Measurements from ENCODE around the gene THUMPD2.
A peak's percentile ranks its signal among the peaks of the same experiment; 100 is the strongest.
"Not testable (repeated sequence)": the region's sequence is repeated elsewhere in the genome, so short reads cannot be mapped to it uniquely, and the experiment has no call there.

The THUMPD2 gene, protein sequence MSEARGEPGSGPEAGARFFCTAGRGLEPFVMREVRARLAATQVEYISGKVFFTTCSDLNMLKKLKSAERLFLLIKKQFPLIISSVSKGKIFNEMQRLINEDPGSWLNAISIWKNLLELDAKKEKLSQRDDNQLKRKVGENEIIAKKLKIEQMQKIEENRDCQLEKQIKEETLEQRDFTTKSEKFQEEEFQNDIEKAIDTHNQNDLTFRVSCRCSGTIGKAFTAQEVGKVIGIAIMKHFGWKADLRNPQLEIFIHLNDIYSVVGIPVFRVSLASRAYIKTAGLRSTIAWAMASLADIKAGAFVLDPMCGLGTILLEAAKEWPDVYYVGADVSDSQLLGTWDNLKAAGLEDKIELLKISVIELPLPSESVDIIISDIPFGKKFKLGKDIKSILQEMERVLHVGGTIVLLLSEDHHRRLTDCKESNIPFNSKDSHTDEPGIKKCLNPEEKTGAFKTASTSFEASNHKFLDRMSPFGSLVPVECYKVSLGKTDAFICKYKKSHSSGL

DNA sequence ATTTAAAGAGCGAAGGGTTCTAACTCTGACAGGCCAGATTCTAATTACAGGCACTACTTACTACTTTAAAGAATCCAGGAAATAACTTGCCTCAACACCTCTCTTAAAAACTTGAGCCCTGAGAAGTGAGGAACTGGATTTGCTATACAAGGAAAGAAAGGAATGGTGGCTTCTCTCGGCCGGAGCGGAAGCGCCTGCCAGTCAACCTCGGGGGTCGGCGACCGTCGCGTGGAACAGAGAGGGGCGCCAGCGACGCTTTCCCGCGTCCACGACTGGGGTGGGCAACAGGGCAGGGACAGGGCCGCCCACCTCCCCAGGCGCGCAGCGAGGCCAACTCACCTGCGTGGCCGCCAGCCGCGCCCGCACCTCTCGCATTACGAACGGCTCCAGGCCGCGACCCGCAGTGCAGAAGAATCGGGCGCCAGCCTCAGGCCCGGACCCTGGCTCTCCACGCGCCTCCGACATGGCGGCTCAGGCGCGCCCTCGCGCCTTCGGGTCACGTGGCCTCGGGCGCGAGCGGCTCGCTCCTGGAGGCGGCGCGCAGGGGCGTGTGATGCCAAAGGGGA lies at the start of gene THUMPD2:
TSS of gene THUMPD2 (minus strand) at position 484 of the 566 bp plus-strand sequence. CDS start at position 465, 19 bp downstream.
- DNase-seq (ENCODE audit: extremely low spot score, insufficient read length, low read depth), result peak; percentile 58
- FAIRE-seq, result peak; percentile 79

- DNase-seq (ENCODE audit: extremely low spot score, insufficient read length, low read depth), result no peak
- FAIRE-seq, result no peak
These were observed 42.8 kb upstream of the THUMPD2 start for GRCh38 chr2:39821871-39822270.

DNA sequence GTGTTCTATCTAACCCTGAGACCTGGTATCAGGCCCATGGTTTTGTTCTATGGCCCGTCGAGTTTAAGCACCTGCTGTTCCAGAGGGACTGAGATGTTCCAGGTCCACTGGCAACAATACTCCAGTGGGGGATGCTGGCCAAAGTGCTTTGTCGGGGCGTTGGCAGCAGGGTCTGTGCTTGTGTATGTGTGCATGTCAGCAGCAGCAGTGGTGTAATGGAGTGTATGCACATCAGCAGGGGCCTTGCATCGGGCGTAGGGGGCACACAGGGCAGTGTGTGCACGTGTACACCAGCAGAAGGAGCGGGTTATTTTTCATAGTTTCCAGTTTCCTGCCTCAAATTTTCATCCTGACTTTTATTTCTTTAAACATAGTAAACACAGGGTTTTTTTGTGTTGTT lies 37.8 kb upstream of the THUMPD2 start:
- no peak for FAIRE-seq
- no peak for DNase-seq (ENCODE audit: extremely low spot score, insufficient read length, low read depth)

DNA sequence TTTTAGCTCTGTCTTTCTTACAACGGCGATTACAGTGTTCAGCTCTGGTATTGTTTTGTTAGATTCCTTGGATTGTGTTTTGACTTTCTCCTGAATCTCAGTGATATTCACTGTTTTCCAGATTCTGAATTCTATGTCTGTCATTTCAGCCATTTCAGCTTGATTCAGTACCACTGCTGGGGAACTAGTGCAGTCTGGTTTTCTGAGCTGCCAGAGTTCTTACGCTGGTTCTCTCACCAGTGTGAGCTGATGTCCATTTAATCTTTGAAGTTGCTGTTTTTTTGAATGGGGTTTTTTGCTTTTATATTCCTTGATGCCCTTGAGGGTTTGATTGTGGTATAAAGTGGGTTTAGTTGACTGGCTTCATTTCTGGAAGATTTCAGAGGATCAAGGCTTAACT lies 37.4 kb upstream of the THUMPD2 start:
- no peak for FAIRE-seq

GRCh38 chr2:39805936-39806608 lies 27.0 kb upstream of the THUMPD2 start:
- no peak for FAIRE-seq
- no peak for DNase-seq (ENCODE audit: extremely low spot score, insufficient read length, low read depth)

More for the DNA sequence above, 37.4 kb upstream of the THUMPD2 start:
- no peak for DNase-seq (ENCODE audit: extremely low spot score, insufficient read length, low read depth)

- FAIRE-seq, result no peak
- DNase-seq (ENCODE audit: extremely low spot score, insufficient read length, low read depth), result no peak
These were observed 24.8 kb upstream of the THUMPD2 start for GRCh38 chr2:39803839-39804238.

- no peak for FAIRE-seq
- DNase-seq (ENCODE audit: extremely low spot score, insufficient read length, low read depth), result no peak
These were observed 21.7 kb upstream of the THUMPD2 start for GRCh38 chr2:39800752-39801151.

DNA sequence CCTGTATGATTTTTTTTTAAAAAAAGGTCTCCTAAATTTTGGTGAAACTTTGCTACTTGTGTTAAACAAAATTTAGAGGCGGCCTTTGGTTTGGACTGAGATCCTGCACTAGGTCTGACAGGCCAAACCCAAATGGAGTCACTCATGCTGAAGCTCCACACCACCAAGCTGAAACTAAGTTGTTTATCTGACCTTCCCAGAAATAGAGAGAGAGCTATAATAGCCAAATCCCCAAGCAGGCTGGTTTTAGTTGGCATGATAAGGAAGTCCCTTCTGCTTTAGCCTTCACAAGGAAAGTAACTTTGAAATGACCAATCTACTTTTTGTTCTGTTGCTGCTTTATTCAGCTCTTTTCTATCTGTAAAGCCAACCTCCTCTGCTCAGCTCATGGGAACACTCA lies 17.1 kb upstream of the THUMPD2 start:
- no peak for DNase-seq (ENCODE audit: extremely low spot score, insufficient read length, low read depth)
- no peak for FAIRE-seq

GRCh38 chr2:39790216-39790818 lies 11.3 kb upstream of the THUMPD2 start:
- DNase-seq (ENCODE audit: extremely low spot score, insufficient read length, low read depth); FAIRE-seq: not testable (repeated sequence)

GRCh38 chr2:39787950-39788349 lies 8.9 kb upstream of the THUMPD2 start:
- FAIRE-seq, result no peak

DNA sequence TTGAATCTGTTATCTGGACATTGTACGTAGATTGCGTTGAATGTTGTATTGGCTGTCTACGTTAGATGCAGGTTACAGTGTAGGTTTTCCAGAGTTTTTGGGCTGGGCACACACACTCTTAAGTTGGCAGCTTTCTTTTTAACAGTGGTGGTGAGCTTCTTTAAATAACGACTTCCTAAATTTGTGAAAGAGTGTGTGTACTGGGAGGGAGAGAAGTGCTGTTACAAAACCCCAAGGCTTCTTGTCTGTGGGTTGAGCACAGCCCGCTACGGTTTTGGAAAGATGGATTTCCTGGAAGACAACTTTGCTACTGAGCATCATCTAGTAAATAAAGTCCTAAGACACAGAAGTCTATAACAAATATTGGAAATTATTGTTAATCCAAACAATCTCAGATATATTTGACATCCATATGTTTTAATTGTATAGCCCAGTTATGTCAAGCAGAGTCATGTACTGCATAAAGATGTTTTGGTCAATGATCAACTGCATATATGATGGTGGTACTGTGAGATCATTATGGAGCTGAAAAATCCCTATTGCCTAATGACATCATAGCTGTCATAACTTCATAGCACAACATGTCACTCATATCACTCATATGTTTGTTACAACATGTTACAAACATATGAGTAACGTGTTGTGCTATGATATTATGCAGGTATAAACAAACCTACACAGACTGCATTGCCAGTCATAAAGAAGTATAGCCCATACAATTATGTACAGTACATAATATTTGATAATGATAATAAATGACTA lies 7.9 kb upstream of the THUMPD2 start:
- FAIRE-seq (no peak), DNase-seq (ENCODE audit: extremely low spot score, insufficient read length, low read depth) (no peak)

More at GRCh38 chr2:39787950-39788349, 8.9 kb upstream of the THUMPD2 start:
- no peak for DNase-seq (ENCODE audit: extremely low spot score, insufficient read length, low read depth)

DNA sequence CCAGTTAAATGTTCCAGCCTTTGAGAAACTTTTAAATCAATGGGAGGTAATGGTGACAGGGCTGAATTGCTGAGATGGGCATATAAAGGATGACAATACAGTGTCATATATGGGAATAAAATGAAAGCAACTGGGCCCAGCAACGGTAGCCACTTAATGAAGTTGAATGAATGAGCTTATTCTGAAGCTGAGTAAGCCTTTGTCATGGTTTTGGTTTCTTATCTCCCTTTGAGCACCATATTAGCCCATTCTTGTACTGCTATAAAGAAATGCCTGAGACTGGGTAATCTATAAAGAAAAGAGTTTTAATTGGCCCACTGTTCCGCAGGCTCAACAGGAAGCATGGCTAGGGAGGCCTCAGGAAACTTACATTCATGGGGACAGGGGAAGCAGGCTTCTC lies 3.5 kb upstream of the THUMPD2 start:
- FAIRE-seq (no peak), DNase-seq (ENCODE audit: extremely low spot score, insufficient read length, low read depth) (no peak)

DNA sequence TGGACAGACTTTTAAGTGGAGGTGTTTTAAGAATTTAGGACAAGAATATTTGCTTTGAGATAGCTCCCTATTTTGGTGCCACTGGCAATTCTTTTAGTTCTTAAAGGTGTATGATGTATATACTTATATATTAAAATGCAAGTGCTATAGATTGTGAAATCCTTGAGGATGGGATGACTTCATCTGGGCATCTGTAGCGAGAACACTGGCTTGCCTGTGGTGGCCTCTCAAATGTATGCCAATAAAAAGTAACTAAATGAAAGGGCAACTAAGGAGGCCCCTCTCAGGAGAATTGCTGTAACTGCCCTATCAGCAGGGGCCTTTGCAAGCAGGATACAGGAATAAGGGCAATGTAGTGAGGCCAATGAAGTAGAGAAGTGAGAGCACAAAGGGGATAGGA lies 2.6 kb upstream of the THUMPD2 start:
- FAIRE-seq, result no peak
- no peak for DNase-seq (ENCODE audit: extremely low spot score, insufficient read length, low read depth)

DNA sequence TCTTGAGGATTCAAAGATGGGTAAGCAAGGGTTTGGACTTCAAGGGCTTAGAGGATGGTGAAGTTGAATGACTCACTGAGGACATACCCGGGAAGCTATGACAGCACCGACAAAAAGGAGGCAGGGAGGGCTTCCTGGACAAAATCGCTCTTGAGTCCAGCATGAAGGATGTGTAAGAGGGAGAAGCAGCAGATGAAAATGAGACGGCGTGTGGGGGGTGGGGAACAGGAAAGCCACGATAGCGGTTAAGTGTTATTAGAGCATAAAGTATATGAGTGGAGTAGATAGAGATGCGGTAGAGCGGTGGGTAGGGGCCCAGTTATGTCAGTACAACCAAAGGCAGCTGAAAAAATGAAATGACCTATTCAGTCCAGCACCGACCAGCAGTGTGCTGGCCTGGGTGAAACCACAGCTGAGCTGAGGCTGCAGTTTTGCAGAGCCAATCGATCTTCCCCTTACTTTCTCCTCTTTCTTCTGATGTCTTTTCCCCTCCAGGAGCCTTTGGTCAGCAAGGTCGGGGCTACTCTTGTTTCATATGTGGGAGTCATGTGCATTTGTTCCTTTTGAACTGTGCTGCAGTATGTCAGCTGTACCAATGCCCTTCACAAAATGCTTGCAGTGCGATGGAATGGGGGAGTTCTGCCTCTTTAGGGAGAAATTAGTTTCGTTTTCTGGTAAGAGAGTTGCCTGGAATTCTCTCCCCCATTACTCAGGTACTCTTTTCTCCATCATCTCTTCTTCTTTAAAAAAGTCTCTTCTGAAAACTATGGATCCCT lies 2.0 kb upstream of the THUMPD2 start:
- FAIRE-seq, result no peak
- no peak for DNase-seq (ENCODE audit: extremely low spot score, insufficient read length, low read depth)

- DNase-seq (ENCODE audit: extremely low spot score, insufficient read length, low read depth), result no peak
- FAIRE-seq, result no peak
These were observed 869 bp upstream of the THUMPD2 start for GRCh38 chr2:39779927-39780326.

DNA sequence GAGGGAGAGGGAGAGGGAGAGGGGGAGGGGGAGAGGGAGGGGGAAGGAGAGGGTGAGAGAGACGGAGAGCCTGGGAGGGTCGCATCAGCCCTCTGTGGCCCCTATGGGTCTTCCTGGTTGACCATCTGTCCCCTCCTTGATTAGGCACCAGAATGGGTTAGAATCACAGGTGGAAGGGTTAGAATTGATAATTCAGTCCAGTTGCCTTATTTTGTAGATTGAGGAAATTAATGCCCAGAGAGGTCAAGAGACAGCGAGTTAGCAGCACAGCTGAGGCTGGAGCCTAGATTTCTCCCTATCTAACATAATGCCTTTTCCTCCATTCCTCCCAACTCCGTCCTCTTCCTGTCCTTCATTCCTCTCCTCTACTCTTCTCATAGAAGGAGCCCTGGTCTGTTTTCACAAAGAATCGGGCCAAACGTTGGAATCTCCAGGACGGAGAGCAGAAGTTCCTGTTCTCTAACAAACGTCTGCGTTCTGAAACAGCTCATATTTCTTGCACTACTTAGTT lies 338 bp upstream of the THUMPD2 start:
- FAIRE-seq (no peak), DNase-seq (ENCODE audit: extremely low spot score, insufficient read length, low read depth) (no peak)

DNA sequence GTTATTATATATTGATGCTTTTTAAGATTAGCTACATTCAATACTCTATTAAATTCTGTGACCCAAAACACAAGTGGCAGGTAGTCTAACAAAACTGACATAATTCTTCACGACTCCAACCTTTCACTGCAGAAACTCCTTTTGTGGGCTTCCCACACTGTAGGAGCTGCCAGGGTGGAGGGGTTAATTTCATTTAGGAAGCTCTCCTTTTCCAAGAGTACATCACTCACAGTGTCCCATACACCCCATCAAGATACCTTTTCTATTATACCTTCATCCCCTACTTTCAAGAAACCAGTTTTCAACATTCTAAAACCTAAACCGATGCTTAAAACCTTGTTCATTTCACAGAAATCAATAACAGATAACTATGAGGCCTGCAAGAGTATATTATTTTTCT lies 825 bp downstream of the THUMPD2 start:
- peak; percentile 18 for FAIRE-seq
- no peak for DNase-seq (ENCODE audit: extremely low spot score, insufficient read length, low read depth)

DNA sequence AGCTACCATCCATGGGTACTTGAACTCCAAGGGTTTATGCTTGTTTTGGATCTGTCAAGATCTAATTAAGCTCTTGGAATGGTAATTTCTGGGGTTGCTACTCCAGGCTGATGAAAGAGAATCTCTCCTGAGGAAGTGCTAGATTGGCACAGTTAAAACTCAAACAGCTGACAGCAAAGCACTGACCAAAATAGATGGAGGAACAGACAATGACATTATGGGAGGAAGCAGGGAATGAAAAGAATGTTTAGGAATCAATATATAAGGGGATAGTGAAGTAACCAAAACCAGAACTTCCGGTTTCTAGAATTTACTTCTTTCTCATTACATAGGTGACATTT lies 6.3 kb downstream of the THUMPD2 start:
- DNase-seq (ENCODE audit: extremely low spot score, insufficient read length, low read depth) (no peak), FAIRE-seq (no peak)
